Parathyroid adenoma (tissue), 2 donors: ENCODE results near the gene DMWD.

Experiments
- H2AFZ ChIP-seq: fragments of 300-600 bp; sonication (generic); one replicate; pipeline ENCODE4 v1.7.0; 2017; ENCODE audit warnings: antibody characterized with exemption, mild to moderate bottlenecking
- H3K27ac ChIP-seq: fragments of 300-600 bp; sonication (generic); one replicate; pipeline ENCODE4 v1.7.0; 2017
- H3K27me3 ChIP-seq: fragments of 300-600 bp; sonication (generic); one replicate; pipeline ENCODE4 v1.7.0; 2017; ENCODE audit warnings: low read length; ENCODE audit not compliant: control insufficient read depth, insufficient read depth
- H3K36me3 ChIP-seq: fragments of 300-600 bp; sonication (generic); one replicate; pipeline ENCODE4 v1.7.0; 2017; ENCODE audit warnings: low read length; ENCODE audit not compliant: control insufficient read depth, insufficient read depth
- H3K4me1 ChIP-seq: fragments of 300-600 bp; sonication (generic); one replicate; pipeline ENCODE4 v1.7.0; 2017; ENCODE audit warnings: control low read depth
- H3K4me2 ChIP-seq: fragments of 300-600 bp; sonication (generic); one replicate; pipeline ENCODE4 v1.7.0; 2017; ENCODE audit warnings: low read length
- H3K4me3 ChIP-seq: fragments of 300-600 bp; sonication (generic); one replicate; pipeline ENCODE4 v1.7.0; 2017; ENCODE audit warnings: low read depth, low read length
- H3K79me2 ChIP-seq: fragments of 300-600 bp; sonication (generic); one replicate; pipeline ENCODE4 v1.7.0; 2017; ENCODE audit warnings: control low read depth
- H3K9ac ChIP-seq: fragments of 300-600 bp; sonication (generic); one replicate; pipeline ENCODE4 v1.7.0; 2017; ENCODE audit warnings: mild to moderate bottlenecking
- H3K9me3 ChIP-seq: fragments of 300-600 bp; sonication (generic); one replicate; pipeline ENCODE4 v1.7.0; 2017; ENCODE audit warnings: low read length; ENCODE audit not compliant: control insufficient read depth
- CTCF ChIP-seq: fragments of 300-600 bp; sonication (generic); IDR thresholded peaks from one replicate; pipeline ENCODE4 v1.7.0; 2017; ENCODE audit warnings: antibody characterized with exemption, mild to moderate bottlenecking
- donor health status: primary hyperparathyroidism.

Gene DMWD

GRCh38 chr19:45827459-45828093, 34.9 kb upstream of the DMWD start:
- H3K36me3 ChIP-seq = no peaks in the 10 kb centered on the region
- H3K27ac ChIP-seq = peak overlapping the region; percentile 51
- H3K9me3 ChIP-seq = no peaks in the 10 kb centered on the region
- no peak overlapping the region for H3K4me3 ChIP-seq
- H3K4me1 ChIP-seq = peaks cover 11% of the 10 kb centered on the region
- H3K27me3 ChIP-seq = no peaks in the 10 kb centered on the region
- H3K9ac ChIP-seq = no peak overlapping the region
- H3K4me2 ChIP-seq = no peak overlapping the region
- no peaks in the 10 kb centered on the region for H3K79me2 ChIP-seq
- H2AFZ ChIP-seq = no peak overlapping the region
- no peak for TF ChIP-seq CTCF

- H3K36me3 ChIP-seq = no peaks in the 10 kb centered on the region
- no peak for TF ChIP-seq CTCF
These were observed 34.3 kb upstream of the DMWD start for GRCh38 chr19:45826934-45827333.

GRCh38 chr19:45825917-45826893, 33.6 kb upstream of the DMWD start:
- Histone ChIP-seq H3K4me2 (no peak overlapping the region), H2AFZ (no peak overlapping the region), H3K9ac (no peak overlapping the region), H3K79me2 (no peaks in the 10 kb centered on the region), H3K4me3 (no peak overlapping the region), H3K27ac (no peak overlapping the region), H3K27me3 (no peaks in the 10 kb centered on the region), H3K36me3 (no peaks in the 10 kb centered on the region), H3K9me3 (no peaks in the 10 kb centered on the region), H3K4me1 (peaks cover 11% of the 10 kb centered on the region)
- no peak for TF ChIP-seq CTCF

More at GRCh38 chr19:45826934-45827333, 34.3 kb upstream of the DMWD start:
- no peaks in the 10 kb centered on the region for H3K9me3 ChIP-seq
- H3K9ac ChIP-seq = no peak overlapping the region
- no peaks in the 10 kb centered on the region for H3K27me3 ChIP-seq
- peak overlapping the region; percentile 49 for H3K27ac ChIP-seq
- no peaks in the 10 kb centered on the region for H3K79me2 ChIP-seq
- peaks cover 11% of the 10 kb centered on the region for H3K4me1 ChIP-seq
- no peak overlapping the region for H2AFZ ChIP-seq
- H3K4me2 ChIP-seq = no peak overlapping the region
- H3K4me3 ChIP-seq = no peak overlapping the region

GRCh38 chr19:45825263-45825605, 32.6 kb upstream of the DMWD start:
- Histone ChIP-seq H3K9ac (no peak overlapping the region), H3K27ac (no peak overlapping the region), H3K36me3 (no peaks in the 10 kb centered on the region), H2AFZ (no peak overlapping the region), H3K4me3 (no peak overlapping the region), H3K9me3 (no peaks in the 10 kb centered on the region), H3K4me2 (no peak overlapping the region), H3K4me1 (peaks cover 11% of the 10 kb centered on the region), H3K79me2 (no peaks in the 10 kb centered on the region), H3K27me3 (no peaks in the 10 kb centered on the region)
- TF ChIP-seq CTCF = no peak
